Pancreas (tissue), 10 donors: ENCODE measurements around the gene PLXNC1. TPM values are rescaled to one million over a fixed set of nuclear protein-coding genes. Genes with fewer than 3 reads are reported as not detected.

ENCODE experiments used
- ATAC-seq, 4 donors: fragments of 200-7000 bp; cut with Tn5 transposase; one replicate each; pipeline versions ENCODE4 v1.8.0 to v1.9.1; 2020; ENCODE audit warnings: mild to moderate bottlenecking in 4 of 4, moderate library complexity in 4 of 4
- DNase-seq, 6 donors: peaks; one replicate each; pipeline ENCODE4 v3.0.0-alpha.2; 2020
- FAIRE-seq: peaks from 2 replicates; lab custom pipeline; 2012; peaks lifted over from hg19 to GRCh38; lab: Jason Lieb, UNC
- H3K27ac ChIP-seq, 4 donors: fragments of 200-600 bp; sonication (generic); 1 replicate in 3 of 4; 2 replicates in 1 of 4; pipeline versions ENCODE4 v1.5.0 to v1.8.0; 2020
- H3K27me3 ChIP-seq, 4 donors: fragments of 200-600 bp; one replicate each; pipeline ENCODE4 v1.8.0; 2021
- H3K36me3 ChIP-seq, 3 donors: fragments of 200-600 bp; sonication (generic) in 1 of 3; one replicate each; pipeline versions ENCODE4 v1.5.0 to v1.8.0; 2020 to 2021
- H3K4me1 ChIP-seq, 3 donors: fragments of 200-600 bp; one replicate each; pipeline ENCODE4 v1.8.0; 2021
- H3K4me3 ChIP-seq, 4 donors: fragments of 200-600 bp; sonication (generic) in 2 of 4; one replicate each; pipeline versions ENCODE4 v1.5.0 to v1.8.0; 2020 to 2021
- H3K9me3 ChIP-seq, 4 donors: fragments of 200-600 bp; one replicate each; pipeline ENCODE4 v1.8.0; 2021
- WGBS, 2 donors: extraction: QIAGEN DNeasy Blood & Tissue Kit; methylation state at CpG; one replicate each; pipeline ENCODE4 v1.1.7; 2013; 5-methylcytosine and 5-hydroxymethylcytosine counted together
- intact Hi-C, 3 donors: fragments of 100-400 bp; cut with DNase I; formaldehyde crosslinking; loops; one replicate each; pipeline versions ENCODE4 v1.11.1 to v1.14.2; 2022
- polyA plus RNA-seq, 2 donors: library from polyadenylated mRNA; stranded (reverse); fragments of 200-250 nt; gene quantifications; one replicate each; pipeline ENCODE4 v1.2.3, GENCODE V29; 2013
- total RNA-seq, 6 donors: library from RNA; stranded (reverse); fragmentation: NEBNext Ultra II Directional in 4 of 6; extraction: Animal tissue kit (Norgen Biotek cat#: 25700) in 4 of 6; gene quantifications; one replicate each; pipeline versions ENCODE4 v1.2.1 to v1.2.4, GENCODE V29; 2021 to 2023
- TF ChIP-seq, protein P1 (sequence below), 4 donors: fragments of 200-600 bp; sonication (generic) in 3 of 4; IDR thresholded peaks; one replicate each; pipeline versions ENCODE4 v1.5.0 to v1.8.0; 2021; ENCODE audit warnings: antibody characterized with exemption in 4 of 4
- donor health status: healthy with polysubstance abuse.
- donor health status: DM: no; HTN: no; CAD: no; lungs with moderate emphysema.
- donor health status: DM: no; HTN: no; CAD: no.
- donor health status: control.
- donor health status: control.
- donor health status: Bipolar disorder and iron deficiency.
- donor health status: DM: yes; HTN: yes; CAD: no.
- donor health status: DM: no; HTN: no; CAD: no.
- donor health status: DM: no; HTN: no; CAD: no.
- donor health status: DM: yes; HTN: yes; CAD: no.

The PLXNC1 gene
- total and polyA plus RNA-seq, 8 donors, result 0.53 to 13.7 (median 2.0) TPM

DNA sequence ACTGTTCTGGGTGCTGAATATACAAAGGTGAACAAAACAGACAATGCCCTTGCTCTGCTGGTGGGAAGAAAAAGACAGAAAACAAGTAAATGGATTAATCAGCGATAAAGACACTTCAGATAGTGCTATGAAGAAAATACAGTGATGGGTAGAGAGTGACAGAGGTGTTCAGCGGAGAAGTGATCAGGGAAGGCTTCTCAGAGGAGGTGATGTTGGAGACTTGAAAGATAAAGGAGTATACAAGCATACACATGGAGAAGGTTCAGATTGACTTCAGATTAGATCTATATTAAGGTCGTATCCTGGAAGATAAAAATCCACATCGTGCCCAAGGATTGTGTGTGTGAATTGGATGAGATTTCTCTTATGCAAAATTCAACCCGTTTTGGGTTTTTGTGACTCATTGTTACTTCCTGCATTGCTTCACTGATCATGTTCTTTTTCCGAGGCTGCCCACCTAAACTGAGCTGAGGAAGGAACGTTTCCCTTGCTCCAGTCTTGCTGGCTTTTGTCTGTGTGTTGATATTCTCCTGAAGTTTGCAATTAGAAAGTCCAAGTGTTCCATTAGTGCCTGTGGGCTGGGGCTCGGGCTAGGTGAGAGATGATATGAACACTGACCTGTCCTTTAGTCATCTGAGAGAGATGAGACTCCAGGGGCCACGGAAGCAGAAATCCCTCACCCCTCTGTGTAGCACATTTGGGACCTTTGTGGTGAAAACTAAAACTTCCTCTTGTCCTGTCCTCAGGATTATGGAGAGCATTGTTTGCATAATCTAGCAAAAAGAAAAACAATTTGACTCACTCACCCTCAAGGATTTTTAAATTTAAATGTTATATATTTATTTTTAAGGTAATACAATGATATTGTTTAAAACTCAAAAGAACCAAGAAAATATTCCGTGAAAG lies 27.6 kb downstream of the PLXNC1 start:
- H3K27ac ChIP-seq, result no peak overlapping the region
- no peaks in the 10 kb centered on the region for H3K4me1 ChIP-seq
- intact Hi-C loops, result no loop called here
- no peaks in the 10 kb centered on the region for H3K36me3 ChIP-seq
- 51 to 63% methylated on average over 10 of the region's 10 CpGs for WGBS, 2 donors
- no peaks in the 10 kb centered on the region for H3K9me3 ChIP-seq
- no peak overlapping the region for H3K4me3 ChIP-seq
- FAIRE-seq (no peak), ATAC-seq (no peak), DNase-seq (no peak)
- TF ChIP-seq, protein P1, sequence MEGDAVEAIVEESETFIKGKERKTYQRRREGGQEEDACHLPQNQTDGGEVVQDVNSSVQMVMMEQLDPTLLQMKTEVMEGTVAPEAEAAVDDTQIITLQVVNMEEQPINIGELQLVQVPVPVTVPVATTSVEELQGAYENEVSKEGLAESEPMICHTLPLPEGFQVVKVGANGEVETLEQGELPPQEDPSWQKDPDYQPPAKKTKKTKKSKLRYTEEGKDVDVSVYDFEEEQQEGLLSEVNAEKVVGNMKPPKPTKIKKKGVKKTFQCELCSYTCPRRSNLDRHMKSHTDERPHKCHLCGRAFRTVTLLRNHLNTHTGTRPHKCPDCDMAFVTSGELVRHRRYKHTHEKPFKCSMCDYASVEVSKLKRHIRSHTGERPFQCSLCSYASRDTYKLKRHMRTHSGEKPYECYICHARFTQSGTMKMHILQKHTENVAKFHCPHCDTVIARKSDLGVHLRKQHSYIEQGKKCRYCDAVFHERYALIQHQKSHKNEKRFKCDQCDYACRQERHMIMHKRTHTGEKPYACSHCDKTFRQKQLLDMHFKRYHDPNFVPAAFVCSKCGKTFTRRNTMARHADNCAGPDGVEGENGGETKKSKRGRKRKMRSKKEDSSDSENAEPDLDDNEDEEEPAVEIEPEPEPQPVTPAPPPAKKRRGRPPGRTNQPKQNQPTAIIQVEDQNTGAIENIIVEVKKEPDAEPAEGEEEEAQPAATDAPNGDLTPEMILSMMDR (IDR thresholded peaks at IDR 0.05), result no peak
- no peaks in the 10 kb centered on the region for H3K27me3 ChIP-seq

DNA sequence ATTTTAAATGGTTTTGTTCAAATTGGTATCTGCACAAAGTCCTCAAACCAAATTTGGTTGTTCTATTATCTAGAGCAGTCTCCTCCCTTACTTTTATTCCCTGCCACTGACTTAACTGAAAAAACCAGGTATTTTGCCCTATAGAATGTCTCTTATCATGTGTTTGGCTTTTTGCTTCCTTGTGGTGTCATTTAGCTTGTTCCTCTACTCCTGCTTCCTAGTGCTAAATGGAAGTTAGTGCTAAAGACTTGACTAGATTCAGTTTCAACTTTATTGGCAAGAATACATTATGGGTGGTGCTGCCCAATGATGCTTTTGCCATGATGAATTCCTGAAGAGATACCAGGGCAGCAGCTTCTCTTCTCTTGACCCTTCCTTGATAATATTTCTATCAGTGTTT lies 29.7 kb downstream of the PLXNC1 start:
- intact Hi-C loops, result no loop called here
- Histone ChIP-seq H3K4me1 (no peaks in the 10 kb centered on the region), H3K4me3 (no peak overlapping the region), H3K36me3 (no peaks in the 10 kb centered on the region), H3K27ac (no peak overlapping the region), H3K9me3 (no peaks in the 10 kb centered on the region), H3K27me3 (no peaks in the 10 kb centered on the region)
- no peak for FAIRE-seq
- no peak for ATAC-seq
- TF ChIP-seq, protein P1 (IDR thresholded peaks at IDR 0.05), result no peak
- DNase-seq, result no peak

DNA sequence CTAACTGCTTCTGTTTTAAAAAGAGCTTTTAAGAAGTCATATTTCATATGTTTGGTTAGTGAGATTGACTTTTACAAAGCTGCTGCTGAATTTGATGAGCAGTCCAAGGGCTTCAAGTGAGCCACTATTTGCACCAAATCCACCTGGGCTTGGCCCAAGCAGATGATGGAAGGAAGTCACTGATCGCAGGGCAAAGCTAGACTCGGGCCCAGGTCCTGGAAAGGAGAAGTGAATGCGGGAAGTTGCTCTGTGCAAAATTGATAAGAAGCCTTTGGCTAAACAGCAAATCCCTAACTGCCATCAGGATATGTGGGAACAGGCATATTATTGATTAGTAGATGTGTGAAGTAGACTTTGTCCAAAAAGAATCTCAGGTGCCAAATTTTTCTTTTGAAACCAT lies 30.5 kb downstream of the PLXNC1 start:
- ATAC-seq (no peak), DNase-seq (no peak), FAIRE-seq (no peak)
- no peaks in the 10 kb centered on the region for H3K36me3 ChIP-seq
- intact Hi-C loops, result no loop called here
- TF ChIP-seq, protein P1 (IDR thresholded peaks at IDR 0.05), result no peak
- 74 to 77% methylated on average over 3 of the region's 3 CpGs for WGBS, 2 donors
- H3K27me3 ChIP-seq, result no peaks in the 10 kb centered on the region
- H3K4me3 ChIP-seq, result no peak overlapping the region
- H3K9me3 ChIP-seq, result no peaks in the 10 kb centered on the region
- H3K27ac ChIP-seq, result no peak overlapping the region
- H3K4me1 ChIP-seq, result peaks cover 0 to 6% (median 0%) of the 10 kb centered on the region in 3 donors

DNA sequence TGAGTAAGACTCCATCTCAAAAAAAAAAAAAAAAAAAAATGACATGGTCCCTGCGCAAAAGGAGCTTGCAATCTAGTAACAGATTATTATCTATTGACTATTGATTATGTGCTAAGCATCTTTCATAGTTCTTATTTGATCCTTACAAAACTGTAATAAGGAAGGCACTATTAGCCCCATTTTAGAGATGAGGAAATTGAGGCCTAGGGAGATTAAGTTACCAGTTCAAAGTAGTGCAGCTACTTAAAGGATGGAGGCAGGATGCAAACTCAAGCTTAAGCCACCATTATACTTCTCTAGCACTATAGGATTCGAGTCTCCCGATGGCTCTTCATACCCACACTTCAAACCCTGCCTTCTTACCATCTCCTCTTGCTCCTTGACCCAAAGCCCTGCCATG lies 31.3 kb downstream of the PLXNC1 start:
- ATAC-seq, result no peak
- intact Hi-C loops, result no loop called here

More for the DNA sequence above, 31.3 kb downstream of the PLXNC1 start:
- Histone ChIP-seq H3K4me3 (no peak overlapping the region), H3K27me3 (no peaks in the 10 kb centered on the region), H3K4me1 (peaks cover 0 to 6% (median 0%) of the 10 kb centered on the region in 3 donors), H3K27ac (no peak overlapping the region), H3K9me3 (no peaks in the 10 kb centered on the region), H3K36me3 (no peaks in the 10 kb centered on the region)
- DNase-seq (no peak), FAIRE-seq (no peak)
- TF ChIP-seq, protein P1 (IDR thresholded peaks at IDR 0.05), result no peak
- WGBS, 2 donors, result 62 to 64% methylated on average over 3 of the region's 3 CpGs
